ENCODE measurements around the gene SUSD1.

SUSD1 gene

GRCh38 chr9:112184946-112185345, 9.8 kb upstream of the SUSD1 start:
- TF ChIP-seq ZFX (IDR thresholded peaks at IDR 0.05; ENCODE audit: borderline replicate concordance): no peak
- no peak for TF ChIP-seq CTCF (IDR thresholded peaks at IDR 0.05)
- H3K27ac ChIP-seq: no peak overlapping the region

- H3K27ac ChIP-seq: no peak overlapping the region
Observed at GRCh38 chr9:112184221-112184620, 9.1 kb upstream of the SUSD1 start.

GRCh38 chr9:112180387-112180881, 5.3 kb upstream of the SUSD1 start:
- TF ChIP-seq CTCF (IDR thresholded peaks at IDR 0.05) (no peak), ZFX (IDR thresholded peaks at IDR 0.05; ENCODE audit: borderline replicate concordance) (no peak)

More at GRCh38 chr9:112184221-112184620, 9.1 kb upstream of the SUSD1 start:
- TF ChIP-seq ZFX (IDR thresholded peaks at IDR 0.05; ENCODE audit: borderline replicate concordance) (no peak), CTCF (IDR thresholded peaks at IDR 0.05) (no peak)

DNA sequence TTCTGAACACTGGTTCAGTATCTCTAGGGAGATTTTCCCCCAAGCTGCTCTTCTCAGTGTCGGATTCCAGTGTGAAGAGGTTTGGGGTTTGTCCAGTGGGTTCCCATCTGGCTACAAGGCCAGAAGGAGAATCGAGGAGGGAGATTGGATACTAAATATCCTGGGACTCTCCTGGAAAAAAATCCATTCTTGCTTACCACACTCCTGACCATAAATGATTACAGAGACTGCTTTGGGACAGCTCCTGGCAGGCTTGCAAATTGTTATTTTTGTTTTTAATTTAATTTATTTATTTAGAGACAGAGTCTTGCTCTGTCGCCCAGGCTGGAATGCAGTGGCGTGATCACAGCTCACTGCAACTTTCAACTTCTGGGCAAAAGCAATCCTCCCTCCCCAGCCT, 4.7 kb upstream of the SUSD1 start:
- H3K27ac ChIP-seq: no peak overlapping the region

More at GRCh38 chr9:112180387-112180881, 5.3 kb upstream of the SUSD1 start:
- no peak overlapping the region for H3K27ac ChIP-seq

DNA sequence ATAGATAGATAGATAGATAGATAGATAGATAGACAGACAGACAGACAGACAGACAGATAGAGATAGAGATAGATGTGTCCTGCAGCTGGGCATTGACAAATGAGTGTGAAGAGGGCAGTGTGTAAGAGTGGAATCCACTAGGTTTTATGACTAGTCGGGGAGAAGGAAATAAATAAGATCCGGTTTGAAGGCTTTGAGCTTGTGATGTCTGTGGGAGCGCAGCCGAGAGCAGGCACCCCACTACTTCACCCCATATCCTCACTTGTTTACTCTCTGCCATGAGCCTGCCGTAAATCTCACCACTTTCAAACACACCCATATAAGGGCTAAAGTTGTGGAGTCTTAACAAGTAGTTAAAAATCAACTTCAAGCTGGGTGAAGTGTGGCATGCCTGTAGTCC, 1.4 kb upstream of the SUSD1 start:
- TF ChIP-seq ZFX (IDR thresholded peaks at IDR 0.05; ENCODE audit: borderline replicate concordance) (no peak), CTCF (IDR thresholded peaks at IDR 0.05) (no peak)
- H3K27ac ChIP-seq: no peak overlapping the region

More for the DNA sequence above, 4.7 kb upstream of the SUSD1 start:
- TF ChIP-seq CTCF (IDR thresholded peaks at IDR 0.05): no peak
- no peak for TF ChIP-seq ZFX (IDR thresholded peaks at IDR 0.05; ENCODE audit: borderline replicate concordance)

DNA sequence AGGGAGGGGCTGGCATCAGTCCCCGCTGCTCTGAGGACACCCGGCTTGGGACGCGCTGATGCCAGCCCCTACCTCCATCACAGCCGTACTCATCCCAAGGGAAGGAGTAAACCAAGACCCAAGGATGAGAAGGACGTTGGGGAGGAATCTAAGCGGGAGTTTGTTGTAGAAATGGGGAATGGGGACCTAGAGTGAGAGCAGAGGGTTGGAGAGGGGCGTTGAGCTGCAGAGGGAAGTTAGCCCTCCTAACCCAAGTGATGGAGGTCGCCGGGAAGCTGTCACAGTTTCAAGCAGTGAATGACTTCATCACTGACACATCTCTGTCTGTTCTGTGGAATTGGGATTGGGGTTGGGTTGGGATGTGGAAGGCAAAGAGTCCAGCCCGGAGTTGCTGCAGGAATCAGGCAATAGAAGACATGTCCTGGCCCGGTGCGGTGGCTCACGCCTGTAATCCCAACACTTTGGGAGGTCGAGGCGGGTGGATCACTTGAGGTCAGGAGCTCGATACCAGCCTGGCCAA, 759 bp upstream of the SUSD1 start:
- no peak overlapping the region for H3K27ac ChIP-seq
- TF ChIP-seq CTCF (IDR thresholded peaks at IDR 0.05) (no peak), ZFX (IDR thresholded peaks at IDR 0.05; ENCODE audit: borderline replicate concordance) (no peak)

DNA sequence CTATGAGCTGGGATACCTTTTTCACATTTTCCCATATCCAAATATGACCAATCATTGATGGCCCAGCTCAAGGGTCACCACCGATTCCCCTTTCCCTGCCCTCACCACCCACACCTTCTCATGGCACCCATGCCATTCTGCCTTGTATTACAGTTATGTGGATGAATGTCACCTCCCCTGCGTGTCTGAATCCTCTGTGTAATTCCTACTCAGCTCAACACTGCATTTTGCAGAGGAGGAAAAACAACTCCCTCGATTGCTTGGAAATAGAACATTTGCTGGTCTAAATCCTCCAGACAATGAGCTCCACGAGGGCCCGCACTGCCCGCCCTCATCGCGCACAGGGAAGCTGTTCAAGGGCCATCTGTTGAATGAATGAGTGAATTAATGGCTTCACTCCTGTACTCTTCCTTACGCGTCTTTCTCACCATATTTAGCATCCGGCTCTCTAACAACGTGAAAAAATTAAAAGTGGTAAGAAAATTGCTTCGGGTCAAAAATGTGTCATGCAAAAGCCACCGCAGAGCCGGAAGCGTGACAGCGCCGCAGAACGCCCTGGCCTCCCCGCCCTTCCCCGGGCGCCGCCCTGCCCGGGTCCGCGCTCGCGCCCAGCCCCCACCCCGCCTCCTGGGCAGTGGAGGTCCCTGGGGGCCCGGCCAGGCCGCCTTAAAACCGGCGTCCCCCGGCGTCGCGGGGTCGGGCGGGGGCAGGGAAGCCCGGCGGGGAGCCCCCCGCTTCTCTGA, 704 bp downstream of the SUSD1 start:
- no peak for TF ChIP-seq ZFX (IDR thresholded peaks at IDR 0.05; ENCODE audit: borderline replicate concordance)
- TF ChIP-seq CTCF (IDR thresholded peaks at IDR 0.05): no peak
- peak overlapping the region; percentile 50 for H3K27ac ChIP-seq
